ENCODE results near the gene ZNF296.

DNA sequence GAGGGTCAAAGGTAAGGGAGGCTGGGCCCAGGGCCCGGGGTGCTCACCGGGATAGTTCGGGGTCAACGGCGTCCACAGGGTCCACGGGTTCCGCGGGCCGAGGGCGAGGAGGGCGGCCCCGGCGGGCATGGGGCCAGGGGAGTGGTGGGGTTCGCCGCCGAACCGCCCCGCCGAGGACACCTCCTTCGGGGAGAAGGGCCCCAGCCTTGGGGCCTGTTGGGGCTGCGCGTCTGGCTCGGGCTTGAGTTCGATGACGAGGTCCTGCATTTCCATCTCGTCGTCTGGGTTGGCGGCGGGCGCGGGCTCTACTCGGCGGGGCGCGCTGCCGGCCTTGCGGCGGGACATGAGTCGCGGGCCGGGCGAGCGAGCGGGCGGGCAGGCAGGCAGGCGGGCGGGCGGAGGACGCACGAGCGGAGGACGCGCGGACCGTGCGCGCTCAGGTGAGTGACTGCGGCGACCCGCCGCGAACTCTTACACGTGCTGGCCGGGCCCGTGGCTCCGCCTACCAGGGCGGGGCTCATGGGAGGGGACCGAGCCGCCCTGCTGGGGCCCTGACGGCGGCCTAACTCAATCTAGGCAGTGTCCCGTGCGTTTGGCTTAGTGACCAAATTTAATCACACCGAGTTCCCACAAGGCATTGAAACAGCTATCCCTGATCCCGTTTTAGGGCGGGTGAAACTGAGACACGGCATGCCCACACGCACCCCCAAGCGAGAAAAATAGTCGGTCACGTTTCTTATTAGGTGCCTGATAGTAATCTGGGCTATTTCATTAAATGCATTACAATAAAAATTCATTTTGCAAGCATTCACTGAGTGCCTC, at the start of gene ZNF296:
- TF ChIP-seq EZH2 (IDR thresholded peaks at IDR 0.05; ENCODE audit: insufficient read depth, poor library complexity, severe bottlenecking) (no peak), EZH2phosphoT487 (IDR thresholded peaks at IDR 0.05; ENCODE audit: insufficient read depth, low read depth) (no peak)
